DND-41 (cell line): Measurements from ENCODE around the gene LRFN4.

Experiments
- ATAC-seq: fragments of 200-7000 bp; cut with Tn5 transposase; 3 replicates; pipeline ENCODE4 v1.9.1; 2021; ENCODE audit warnings: low read depth; ENCODE audit not compliant: insufficient read depth
- DNase-seq: peaks from one replicate; pipeline ENCODE4 v3.0.0-alpha.2; 2020
- H2AFZ ChIP-seq: 2 replicates; pipeline ENCODE4 v1.6.0; 2012; ENCODE audit warnings: low read depth, low read length
- H3K27ac ChIP-seq: 2 replicates; pipeline ENCODE4 v1.5.1; 2012; ENCODE audit warnings: low read length, inconsistent platforms
- H3K27me3 ChIP-seq: fragments of 200-600 bp; sonication (generic); 2 replicates; pipeline ENCODE4 v1.6.0; 2012; ENCODE audit warnings: low read length, mild to moderate bottlenecking, inconsistent platforms; ENCODE audit not compliant: insufficient read depth, poor library complexity
- H3K36me3 ChIP-seq: 2 replicates; pipeline ENCODE4 v1.5.1; 2012; ENCODE audit warnings: low read length, inconsistent platforms; ENCODE audit not compliant: insufficient read depth
- H3K4me1 ChIP-seq: 2 replicates; pipeline ENCODE4 v1.5.1; 2012; ENCODE audit warnings: mild to moderate bottlenecking, low read length; ENCODE audit not compliant: insufficient read depth
- H3K4me2 ChIP-seq: 2 replicates; pipeline ENCODE4 v1.6.0; 2012; ENCODE audit warnings: mild to moderate bottlenecking, moderate library complexity, low read length, inconsistent platforms; ENCODE audit not compliant: insufficient read depth
- H3K4me3 ChIP-seq, 2 experiments: fragments of 200-600 bp in 1 of 2; shearing (Covaris generic) in 1 of 2; 2 replicates each; pipeline ENCODE4 v1.5.1; 2012 to 2016; ENCODE audit warnings: inconsistent platforms in 2 of 2, low read length in 2 of 2, mild to moderate bottlenecking in 2 of 2, low read depth in 1 of 2, moderate library complexity in 1 of 2
- H3K79me2 ChIP-seq: 2 replicates; pipeline ENCODE4 v1.6.0; 2012; ENCODE audit warnings: low read length, inconsistent platforms; ENCODE audit not compliant: insufficient read depth
- H3K9ac ChIP-seq: 2 replicates; pipeline ENCODE4 v1.6.0; 2012; ENCODE audit warnings: low read depth, mild to moderate bottlenecking, inconsistent platforms, low read length, moderate library complexity
- H3K9me3 ChIP-seq: 2 replicates; pipeline ENCODE4 v1.5.1; 2012; ENCODE audit warnings: low read length, moderate library complexity, mild to moderate bottlenecking, inconsistent platforms; ENCODE audit not compliant: insufficient read depth, severe bottlenecking
- H4K20me1 ChIP-seq: 2 replicates; pipeline ENCODE4 v1.6.0; 2012; ENCODE audit warnings: low read length; ENCODE audit not compliant: insufficient read depth
- EZH2 ChIP-seq: IDR thresholded peaks from 3 replicates; pipeline ENCODE4 v1.6.1; 2012; ENCODE audit warnings: borderline replicate concordance, low read depth, mild to moderate bottlenecking, moderate library complexity, low read length, inconsistent platforms; ENCODE audit not compliant: severe bottlenecking
- TF ChIP-seq, protein P1 (sequence below): IDR thresholded peaks from 2 replicates; pipeline ENCODE4 v1.5.1; 2012; ENCODE audit warnings: borderline replicate concordance, low read length, moderate library complexity, mild to moderate bottlenecking; ENCODE audit not compliant: poor library complexity, severe bottlenecking; ENCODE audit errors: extremely low read depth

Gene LRFN4

DNA sequence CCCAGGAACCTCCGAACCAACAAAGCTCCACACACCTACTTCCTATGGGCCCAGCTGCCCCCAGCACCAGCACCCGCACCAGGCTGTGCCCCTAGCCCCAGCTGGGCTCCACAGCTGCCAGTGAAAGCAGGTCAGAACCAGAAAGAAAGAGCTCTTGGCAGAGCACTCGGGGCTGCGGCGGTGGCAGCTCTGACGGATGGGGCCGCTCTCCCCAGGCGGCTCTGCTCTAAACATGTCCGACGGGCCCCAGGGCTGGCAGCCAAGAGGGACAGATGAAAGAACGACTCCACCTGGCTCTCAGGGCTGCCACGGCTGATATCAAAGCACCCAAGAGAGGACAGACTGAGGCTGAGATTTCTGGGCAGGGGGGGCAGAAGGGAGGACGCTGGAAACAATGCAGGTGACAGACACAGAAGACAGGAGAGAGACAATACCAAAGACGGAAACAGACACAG, 25.7 kb downstream of the LRFN4 start:
- Histone ChIP-seq H3K4me2 (no peak overlapping the region), H3K4me3 (no peak overlapping the region), H3K36me3 (no peaks in the 10 kb centered on the region), H3K9me3 (no peaks in the 10 kb centered on the region), H3K27me3 (no peaks in the 10 kb centered on the region), H4K20me1 (peaks cover 7% of the 10 kb centered on the region; the same call in 1 of the 2 replicates), H3K79me2 (no peaks in the 10 kb centered on the region), H2AFZ (no peak overlapping the region), H3K4me1 (peaks cover 36% of the 10 kb centered on the region), H3K27ac (peak overlapping the region; percentile 80; the same call in 1 of the 2 replicates), H3K9ac (no peak overlapping the region)
- no peak for DNase-seq
- ATAC-seq, result no peak
- TF ChIP-seq, protein P1, sequence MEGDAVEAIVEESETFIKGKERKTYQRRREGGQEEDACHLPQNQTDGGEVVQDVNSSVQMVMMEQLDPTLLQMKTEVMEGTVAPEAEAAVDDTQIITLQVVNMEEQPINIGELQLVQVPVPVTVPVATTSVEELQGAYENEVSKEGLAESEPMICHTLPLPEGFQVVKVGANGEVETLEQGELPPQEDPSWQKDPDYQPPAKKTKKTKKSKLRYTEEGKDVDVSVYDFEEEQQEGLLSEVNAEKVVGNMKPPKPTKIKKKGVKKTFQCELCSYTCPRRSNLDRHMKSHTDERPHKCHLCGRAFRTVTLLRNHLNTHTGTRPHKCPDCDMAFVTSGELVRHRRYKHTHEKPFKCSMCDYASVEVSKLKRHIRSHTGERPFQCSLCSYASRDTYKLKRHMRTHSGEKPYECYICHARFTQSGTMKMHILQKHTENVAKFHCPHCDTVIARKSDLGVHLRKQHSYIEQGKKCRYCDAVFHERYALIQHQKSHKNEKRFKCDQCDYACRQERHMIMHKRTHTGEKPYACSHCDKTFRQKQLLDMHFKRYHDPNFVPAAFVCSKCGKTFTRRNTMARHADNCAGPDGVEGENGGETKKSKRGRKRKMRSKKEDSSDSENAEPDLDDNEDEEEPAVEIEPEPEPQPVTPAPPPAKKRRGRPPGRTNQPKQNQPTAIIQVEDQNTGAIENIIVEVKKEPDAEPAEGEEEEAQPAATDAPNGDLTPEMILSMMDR, result no peak
- no peak for TF ChIP-seq EZH2

DNA sequence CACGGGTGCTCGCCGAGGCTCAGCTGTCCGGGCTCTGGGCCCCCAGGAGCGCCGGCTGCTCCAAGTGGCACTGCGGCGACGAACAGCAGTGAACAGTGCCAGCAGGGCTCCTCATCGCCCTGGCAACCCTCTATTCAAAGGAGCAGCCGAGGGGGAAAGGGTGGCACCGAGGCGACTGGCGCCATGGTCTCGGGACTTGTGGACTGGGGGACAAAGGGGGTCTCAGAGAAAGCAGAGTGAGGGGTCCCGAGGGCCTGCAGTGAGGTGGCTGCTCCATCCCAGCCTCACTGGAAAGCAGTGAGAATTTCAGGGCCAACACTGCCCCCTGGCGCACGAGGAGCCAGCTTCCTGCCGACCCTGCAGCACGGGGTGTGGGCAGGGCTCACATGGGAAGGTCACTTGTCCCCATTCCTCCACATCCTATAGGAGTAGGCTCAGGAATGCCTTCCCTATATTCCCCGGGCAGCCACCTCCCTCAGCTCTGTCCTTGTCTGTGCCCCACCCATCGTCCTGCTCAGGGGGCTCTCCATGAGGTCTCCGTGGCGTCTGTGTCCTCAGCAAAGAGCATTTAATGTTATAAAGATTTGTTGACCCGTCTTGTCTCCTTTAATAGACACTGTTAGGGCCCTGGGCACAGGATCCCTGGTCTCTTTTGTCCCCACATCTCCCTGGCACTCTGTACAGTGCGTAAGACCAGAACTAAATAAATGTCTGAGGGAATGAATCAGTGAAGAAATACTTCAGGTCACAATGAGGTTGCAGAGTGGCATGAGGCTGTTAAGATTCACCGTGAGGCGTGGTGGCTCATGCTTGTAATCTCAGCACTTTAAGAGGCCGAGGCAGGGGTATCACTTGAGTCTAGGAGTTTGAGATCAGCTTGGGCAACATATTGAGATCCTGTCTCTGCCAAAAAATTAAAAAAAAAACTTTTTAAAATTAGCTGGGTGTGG, 26.4 kb downstream of the LRFN4 start:
- peaks cover 36% of the 10 kb centered on the region for H3K4me1 ChIP-seq
- H3K9ac ChIP-seq, result no peak overlapping the region
- no peaks in the 10 kb centered on the region for H3K36me3 ChIP-seq
- ATAC-seq (no peak), DNase-seq (peak; percentile 56)
- H3K27ac ChIP-seq, result no peak overlapping the region
- H4K20me1 ChIP-seq, result peaks cover 7% of the 10 kb centered on the region; the same call in 1 of the 2 replicates
- H3K27me3 ChIP-seq, result no peaks in the 10 kb centered on the region
- no peaks in the 10 kb centered on the region for H3K9me3 ChIP-seq
- no peaks in the 10 kb centered on the region for H3K79me2 ChIP-seq
- TF ChIP-seq, protein P1, result peak; percentile 69
- TF ChIP-seq EZH2, result no peak
- no peak overlapping the region for H2AFZ ChIP-seq
- no peak overlapping the region for H3K4me3 ChIP-seq
- H3K4me2 ChIP-seq, result no peak overlapping the region

DNA sequence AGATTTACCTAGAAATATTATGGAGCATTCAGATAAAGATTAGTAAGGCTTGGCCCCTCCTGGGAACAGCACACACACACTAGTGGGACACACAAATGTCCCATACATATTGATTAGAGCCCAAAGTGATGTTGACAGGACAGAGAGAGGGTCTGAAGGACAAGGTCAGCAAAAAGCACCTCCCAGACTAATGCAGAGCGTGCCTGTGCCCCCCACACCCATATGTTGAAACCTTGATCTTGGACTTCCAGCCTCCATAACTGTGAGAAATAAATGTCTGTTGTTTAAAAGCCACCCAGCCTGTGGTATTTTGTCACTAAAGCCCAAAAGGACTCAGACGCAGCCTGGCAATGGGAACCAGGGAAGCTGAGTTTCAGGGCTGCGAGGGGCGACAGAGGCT, 27.6 kb downstream of the LRFN4 start:
- Histone ChIP-seq H3K36me3 (no peaks in the 10 kb centered on the region), H4K20me1 (peaks cover 7% of the 10 kb centered on the region; the same call in 1 of the 2 replicates), H2AFZ (no peak overlapping the region), H3K4me3 (no peak overlapping the region), H3K27ac (no peak overlapping the region), H3K4me2 (no peak overlapping the region), H3K79me2 (no peaks in the 10 kb centered on the region), H3K27me3 (no peaks in the 10 kb centered on the region), H3K9me3 (no peaks in the 10 kb centered on the region), H3K9ac (no peak overlapping the region), H3K4me1 (peaks cover 30% of the 10 kb centered on the region)
- no peak for TF ChIP-seq EZH2
- TF ChIP-seq, protein P1, result no peak
- ATAC-seq (no peak), DNase-seq (no peak)
